Measurements from ENCODE around the gene ATXN2. TPM values are rescaled to one million over a fixed set of nuclear protein-coding genes. Genes with fewer than 3 reads are reported as not detected.
A peak's percentile ranks its signal among the peaks of the same experiment; 100 is the strongest.

Gene ATXN2
- total RNA-seq, 1 donor from 2014 or later, result 25.0 TPM

DNA sequence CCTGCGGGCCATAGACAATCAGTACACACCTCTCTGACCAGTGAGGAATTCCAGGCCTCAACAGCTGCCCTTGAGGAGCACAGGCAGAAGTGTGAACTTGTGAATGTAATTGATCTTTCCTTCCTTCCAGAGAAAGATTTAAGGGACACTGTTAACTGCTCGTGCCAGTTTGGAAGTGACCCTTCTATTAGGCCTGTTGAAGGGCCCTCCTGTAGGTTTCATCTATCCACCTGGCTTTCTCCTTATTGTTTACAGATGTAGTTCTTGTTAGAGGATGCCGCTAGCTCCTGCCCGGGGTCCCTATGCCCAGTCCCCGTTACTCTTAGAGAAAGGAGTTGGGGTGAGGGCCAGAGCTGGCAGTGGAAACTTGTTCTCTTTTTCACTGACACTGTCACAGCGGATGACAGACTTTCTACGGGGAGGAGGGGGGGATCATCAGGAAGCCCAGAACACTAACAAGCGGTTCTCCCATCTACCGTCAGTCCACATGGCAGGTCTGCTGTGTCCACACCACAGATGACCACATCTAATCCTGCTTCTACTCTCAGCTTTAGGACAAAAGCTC lies 150.8 kb downstream of the ATXN2 start:
- no peak overlapping the region for H3K4me3 ChIP-seq
- peaks cover 0 to 15% of the 10 kb centered on the region in 2 donors for H3K4me1 ChIP-seq
- intact Hi-C loops (cut with DNase I), result no loop called here
- peaks cover 55 to 59% of the 10 kb centered on the region in 2 donors for H3K36me3 ChIP-seq
- TF ChIP-seq, protein P1, sequence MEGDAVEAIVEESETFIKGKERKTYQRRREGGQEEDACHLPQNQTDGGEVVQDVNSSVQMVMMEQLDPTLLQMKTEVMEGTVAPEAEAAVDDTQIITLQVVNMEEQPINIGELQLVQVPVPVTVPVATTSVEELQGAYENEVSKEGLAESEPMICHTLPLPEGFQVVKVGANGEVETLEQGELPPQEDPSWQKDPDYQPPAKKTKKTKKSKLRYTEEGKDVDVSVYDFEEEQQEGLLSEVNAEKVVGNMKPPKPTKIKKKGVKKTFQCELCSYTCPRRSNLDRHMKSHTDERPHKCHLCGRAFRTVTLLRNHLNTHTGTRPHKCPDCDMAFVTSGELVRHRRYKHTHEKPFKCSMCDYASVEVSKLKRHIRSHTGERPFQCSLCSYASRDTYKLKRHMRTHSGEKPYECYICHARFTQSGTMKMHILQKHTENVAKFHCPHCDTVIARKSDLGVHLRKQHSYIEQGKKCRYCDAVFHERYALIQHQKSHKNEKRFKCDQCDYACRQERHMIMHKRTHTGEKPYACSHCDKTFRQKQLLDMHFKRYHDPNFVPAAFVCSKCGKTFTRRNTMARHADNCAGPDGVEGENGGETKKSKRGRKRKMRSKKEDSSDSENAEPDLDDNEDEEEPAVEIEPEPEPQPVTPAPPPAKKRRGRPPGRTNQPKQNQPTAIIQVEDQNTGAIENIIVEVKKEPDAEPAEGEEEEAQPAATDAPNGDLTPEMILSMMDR (IDR thresholded peaks at IDR 0.05), result no peak
- DNase-seq (ENCODE audit: low spot score in 2 of 2), result peak in 1 of 2 donors; percentile 60
- no peaks in the 10 kb centered on the region for H3K9me3 ChIP-seq
- no peaks in the 10 kb centered on the region for H3K27me3 ChIP-seq
- peak overlapping the region in 1 of 2 donors; percentile 21 for H3K27ac ChIP-seq

DNA sequence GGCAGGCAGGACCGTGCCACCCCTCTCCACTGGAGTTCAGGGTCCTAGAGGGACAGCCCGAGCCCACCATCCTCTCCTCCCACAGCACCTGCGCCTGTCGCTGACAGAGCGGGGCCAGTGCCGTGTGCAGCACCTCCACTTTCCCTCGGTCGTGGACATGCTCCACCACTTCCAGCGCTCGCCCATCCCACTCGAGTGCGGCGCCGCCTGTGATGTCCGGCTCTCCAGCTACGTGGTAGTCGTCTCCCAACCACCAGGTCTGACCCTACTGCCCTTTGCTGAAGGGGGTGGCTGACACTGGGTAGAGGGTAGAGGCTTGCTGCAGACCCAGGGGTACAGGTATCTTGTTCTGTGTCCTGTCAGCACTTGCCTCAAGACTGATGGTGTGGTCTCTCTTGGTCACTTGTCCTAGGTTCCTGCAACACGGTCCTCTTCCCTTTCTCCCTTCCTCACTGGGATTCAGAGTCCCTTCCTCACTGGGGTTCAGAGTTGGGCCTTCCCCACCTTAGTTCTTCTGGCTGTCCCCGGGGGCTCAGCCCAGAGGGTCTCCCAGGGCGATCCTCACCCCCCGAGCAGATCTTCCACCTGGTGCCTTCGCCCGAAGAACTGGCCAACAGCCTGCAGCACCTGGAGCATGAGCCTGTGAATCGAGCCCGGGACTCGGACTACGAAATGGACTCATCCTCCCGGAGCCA lies 151.4 kb downstream of the ATXN2 start:
- peak in 1 of 2 donors; percentile 53 for DNase-seq (ENCODE audit: low spot score in 2 of 2)
- Histone ChIP-seq H3K27me3 (no peaks in the 10 kb centered on the region), H3K36me3 (peaks cover 52 to 53% of the 10 kb centered on the region in 2 donors), H3K4me1 (peaks cover 0 to 15% of the 10 kb centered on the region in 2 donors), H3K27ac (peak overlapping the region in 1 of 2 donors; percentile 17), H3K4me3 (no peak overlapping the region), H3K9me3 (no peaks in the 10 kb centered on the region)
- TF ChIP-seq, protein P1 (IDR thresholded peaks at IDR 0.05), result no peak
- intact Hi-C loops (cut with DNase I), result no loop called here

DNA sequence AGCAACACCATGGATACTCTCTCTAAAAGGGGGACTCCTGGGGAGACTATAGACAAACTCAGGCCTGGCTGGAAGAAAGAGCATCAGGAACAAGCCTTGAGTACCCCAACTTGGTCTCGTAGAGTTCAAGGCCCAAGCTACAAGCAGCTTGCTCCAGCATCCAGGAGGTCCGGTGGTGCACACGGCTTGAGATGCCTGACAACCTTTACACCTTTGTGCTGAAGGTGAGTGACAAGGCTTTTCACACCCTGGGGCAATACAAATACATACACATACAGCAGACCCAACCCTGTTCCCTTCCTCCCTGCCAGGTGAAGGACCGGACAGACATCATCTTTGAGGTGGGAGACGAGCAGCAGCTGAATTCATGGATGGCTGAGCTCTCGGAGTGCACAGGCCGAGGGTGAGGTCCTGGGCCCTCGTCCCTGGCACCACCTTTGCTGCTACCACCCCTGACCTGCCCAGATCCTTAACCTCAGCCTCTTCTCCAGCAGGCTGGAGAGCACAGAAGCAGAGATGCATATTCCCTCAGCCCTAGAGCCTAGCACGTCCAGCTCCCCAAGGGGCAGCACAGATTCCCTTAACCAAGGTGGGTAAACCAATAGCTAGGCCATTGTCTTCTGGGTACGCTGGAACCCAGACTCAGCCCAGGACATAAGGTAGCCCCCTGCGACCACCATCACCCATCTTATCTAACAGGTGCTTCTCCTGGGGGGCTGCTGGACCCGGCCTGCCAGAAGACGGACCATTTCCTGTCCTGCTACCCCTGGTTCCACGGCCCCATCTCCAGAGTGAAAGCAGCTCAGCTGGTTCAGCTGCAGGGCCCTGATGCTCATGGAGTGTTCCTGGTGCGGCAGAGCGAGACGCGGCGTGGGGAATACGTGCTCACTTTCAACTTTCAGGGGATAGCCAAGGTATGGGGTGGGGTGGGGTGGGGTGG lies 152.2 kb downstream of the ATXN2 start:
- no peak overlapping the region for H3K4me3 ChIP-seq
- peaks cover 47 to 54% of the 10 kb centered on the region in 2 donors for H3K36me3 ChIP-seq
- intact Hi-C loops (cut with DNase I), result no loop called here
- TF ChIP-seq, protein P1 (IDR thresholded peaks at IDR 0.05), result no peak
- H3K27me3 ChIP-seq, result no peaks in the 10 kb centered on the region
- no peaks in the 10 kb centered on the region for H3K9me3 ChIP-seq
- peak overlapping the region; percentile 47 to 63 for H3K27ac ChIP-seq
- H3K4me1 ChIP-seq, result peaks cover 0 to 15% of the 10 kb centered on the region in 2 donors
- no peak for DNase-seq (ENCODE audit: low spot score in 2 of 2)

DNA sequence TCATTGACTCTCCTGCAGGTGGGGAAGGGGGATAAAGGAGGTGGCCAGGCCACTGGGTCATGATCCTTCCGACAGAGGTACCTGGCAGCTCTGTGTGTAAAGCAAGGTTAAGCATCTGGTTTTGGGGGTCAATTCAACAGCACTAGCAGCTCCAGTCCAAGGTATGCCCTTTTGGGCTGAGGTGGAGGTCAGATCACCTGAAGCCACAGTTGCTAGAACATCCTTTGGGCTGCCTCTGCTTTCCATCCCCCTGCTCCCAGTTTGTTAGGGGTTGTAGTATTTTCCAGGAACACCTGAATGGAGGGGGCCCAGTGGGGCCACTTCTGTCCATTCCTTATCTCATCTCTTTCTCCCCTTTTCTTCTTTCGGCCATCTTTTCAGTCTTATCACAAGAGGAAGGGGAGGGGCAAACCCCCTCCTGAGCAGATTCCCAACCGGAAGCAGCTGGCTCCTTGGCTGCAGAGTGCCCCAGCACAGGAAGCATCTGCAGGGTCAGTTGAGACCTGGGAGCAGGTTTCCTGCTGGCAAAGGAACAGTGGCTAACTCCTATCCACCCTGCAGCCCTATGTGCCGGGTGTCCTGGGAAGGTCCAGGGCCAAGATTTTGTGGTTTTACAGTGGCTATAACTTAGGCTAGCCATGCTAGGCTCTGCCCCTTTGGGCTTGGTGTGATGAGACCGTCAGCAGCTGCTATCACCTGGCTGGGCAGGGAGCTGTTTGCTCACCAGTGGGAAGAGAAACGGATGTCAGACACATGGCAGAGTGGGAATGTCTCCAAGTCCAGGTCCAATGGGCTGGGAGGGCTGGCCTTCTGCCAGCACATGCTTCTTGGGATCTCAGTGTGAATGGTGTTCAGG lies 153.2 kb downstream of the ATXN2 start:
- DNase-seq (ENCODE audit: low spot score in 2 of 2), result peak in 1 of 2 donors; percentile 63
- Histone ChIP-seq H3K27me3 (no peaks in the 10 kb centered on the region), H3K4me1 (peaks cover 0 to 15% of the 10 kb centered on the region in 2 donors), H3K4me3 (no peak overlapping the region), H3K9me3 (no peaks in the 10 kb centered on the region), H3K36me3 (peaks cover 45 to 51% of the 10 kb centered on the region in 2 donors), H3K27ac (peak overlapping the region; percentile 47 to 63)
- intact Hi-C loops (cut with DNase I), result no loop called here
- TF ChIP-seq, protein P1 (IDR thresholded peaks at IDR 0.05), result no peak
